Nephron progenitor cell (in vitro differentiated cells): ENCODE results near the gene RPL12.

Experiments
- DNase-seq: peaks from one replicate; pipeline ENCODE4 v3.0.0; 2021
- H3K27ac Mint-ChIP-seq: 2 replicates; pipeline ENCODE4 v1.8.0; 2021; ENCODE audit warnings: mild to moderate bottlenecking, moderate library complexity, mixed read lengths
- H3K27me3 Mint-ChIP-seq: 2 replicates; pipeline ENCODE4 v1.8.0; 2021; ENCODE audit warnings: mild to moderate bottlenecking, low read depth, mixed read lengths; ENCODE audit not compliant: poor library complexity
- H3K36me3 Mint-ChIP-seq: 2 replicates; pipeline ENCODE4 v1.8.0; 2021; ENCODE audit warnings: low read depth, mixed read lengths
- H3K4me1 Mint-ChIP-seq: 2 replicates; pipeline ENCODE4 v1.8.0; 2021; ENCODE audit warnings: mixed read lengths
- H3K4me3 Mint-ChIP-seq: 2 replicates; pipeline ENCODE4 v1.8.0; 2021; ENCODE audit warnings: mild to moderate bottlenecking, moderate library complexity, mixed read lengths
- H3K9me3 Mint-ChIP-seq: 2 replicates; pipeline ENCODE4 v1.8.0; 2021; ENCODE audit warnings: mild to moderate bottlenecking, moderate library complexity, mixed read lengths
- CTCF ChIP-seq: fragments of 200-600 bp; sonication (generic); IDR thresholded peaks from 2 replicates; pipeline ENCODE4 v1.5.0; 2021; ENCODE audit warnings: antibody characterized with exemption

RPL12 gene

GRCh38 chr9:127422133-127422782 lies 28.9 kb downstream of the RPL12 start:
- Mint-ChIP-seq H3K27me3 (peaks cover 7% of the 10 kb centered on the region), H3K4me3 (peak overlapping the region; percentile 99), H3K36me3 (peaks cover 6% of the 10 kb centered on the region), H3K27ac (no peak overlapping the region), H3K4me1 (peaks cover 50% of the 10 kb centered on the region), H3K9me3 (no peaks in the 10 kb centered on the region)
- no peak for DNase-seq
- no peak for TF ChIP-seq CTCF

GRCh38 chr9:127421057-127421456 lies 30.1 kb downstream of the RPL12 start:
- peaks cover 40% of the 10 kb centered on the region for H3K4me1 Mint-ChIP-seq
- H3K27me3 Mint-ChIP-seq = peaks cover 7% of the 10 kb centered on the region
- H3K9me3 Mint-ChIP-seq = no peaks in the 10 kb centered on the region
- no peaks in the 10 kb centered on the region for H3K36me3 Mint-ChIP-seq
- TF ChIP-seq CTCF = no peak
- H3K4me3 Mint-ChIP-seq = no peak overlapping the region
- DNase-seq = no peak
- peak overlapping the region; percentile 29 for H3K27ac Mint-ChIP-seq

GRCh38 chr9:127419348-127419747 lies 31.9 kb downstream of the RPL12 start:
- Mint-ChIP-seq H3K27me3 (peaks cover 7% of the 10 kb centered on the region), H3K4me1 (peaks cover 37% of the 10 kb centered on the region), H3K36me3 (peaks cover 3% of the 10 kb centered on the region), H3K27ac (peak overlapping the region; percentile 71), H3K9me3 (no peaks in the 10 kb centered on the region), H3K4me3 (no peak overlapping the region)
- TF ChIP-seq CTCF = no peak
- no peak for DNase-seq

GRCh38 chr9:127418037-127418471 lies 33.2 kb downstream of the RPL12 start:
- peaks cover 5% of the 10 kb centered on the region for H3K36me3 Mint-ChIP-seq
- H3K4me3 Mint-ChIP-seq = no peak overlapping the region

GRCh38 chr9:127417131-127418036 lies 33.8 kb downstream of the RPL12 start:
- no peak for TF ChIP-seq CTCF
- DNase-seq = no peak
- Mint-ChIP-seq H3K36me3 (peaks cover 5% of the 10 kb centered on the region), H3K27ac (peak overlapping the region; percentile 65), H3K4me3 (no peak overlapping the region), H3K27me3 (peaks cover 4% of the 10 kb centered on the region), H3K4me1 (peaks cover 34% of the 10 kb centered on the region), H3K9me3 (no peaks in the 10 kb centered on the region)

More at GRCh38 chr9:127418037-127418471, 33.2 kb downstream of the RPL12 start:
- Mint-ChIP-seq H3K9me3 (no peaks in the 10 kb centered on the region), H3K27ac (no peak overlapping the region), H3K27me3 (peaks cover 10% of the 10 kb centered on the region), H3K4me1 (peaks cover 40% of the 10 kb centered on the region)
- TF ChIP-seq CTCF = peak; percentile 7
- DNase-seq = peak; percentile 32
